Measurements from ENCODE around the gene FAM228B.
"Not testable (repeated sequence)": the region's sequence is repeated elsewhere in the genome, so short reads cannot be mapped to it uniquely, and the experiment has no call there.

Gene FAM228B

DNA sequence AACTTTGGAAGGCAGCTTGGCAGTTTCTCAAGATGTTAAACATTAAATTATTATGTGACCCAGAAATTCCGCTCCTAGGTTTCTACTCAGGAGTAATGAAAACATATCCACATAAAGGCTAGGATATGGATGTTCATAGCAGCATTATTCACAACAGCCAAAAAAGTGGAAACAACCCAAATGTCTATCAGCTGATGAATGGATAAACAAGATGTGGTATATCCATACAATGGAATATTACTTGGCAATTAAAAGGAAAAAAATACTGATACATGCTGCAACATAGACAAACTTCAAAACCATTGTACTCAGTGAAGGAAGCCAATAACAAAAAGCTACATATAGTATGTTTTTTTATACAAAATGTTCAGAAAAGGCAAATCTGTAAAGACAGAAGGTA lies 39.2 kb downstream of the FAM228B start:
- DNase-seq = no peak

DNA sequence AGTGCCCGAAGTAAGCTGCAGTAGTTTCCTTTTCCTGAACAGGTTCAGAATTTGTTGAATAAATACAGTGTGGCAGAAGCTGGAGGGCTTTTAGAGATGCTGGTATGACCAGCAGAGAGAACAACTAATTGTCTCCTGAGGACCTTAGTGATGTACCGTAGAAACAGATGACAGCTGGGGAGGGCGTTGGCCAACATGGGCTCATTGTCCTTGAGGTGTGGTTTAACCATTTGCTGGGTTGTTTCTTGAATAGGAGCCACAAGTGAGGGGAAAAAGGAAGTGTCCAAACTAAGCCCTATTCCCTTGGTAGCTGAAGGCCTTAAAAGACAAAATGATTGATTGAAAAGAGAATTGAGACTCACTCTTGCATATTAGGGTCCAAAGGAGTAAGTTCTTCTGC lies 39.9 kb downstream of the FAM228B start:
- DNase-seq = no peak

DNA sequence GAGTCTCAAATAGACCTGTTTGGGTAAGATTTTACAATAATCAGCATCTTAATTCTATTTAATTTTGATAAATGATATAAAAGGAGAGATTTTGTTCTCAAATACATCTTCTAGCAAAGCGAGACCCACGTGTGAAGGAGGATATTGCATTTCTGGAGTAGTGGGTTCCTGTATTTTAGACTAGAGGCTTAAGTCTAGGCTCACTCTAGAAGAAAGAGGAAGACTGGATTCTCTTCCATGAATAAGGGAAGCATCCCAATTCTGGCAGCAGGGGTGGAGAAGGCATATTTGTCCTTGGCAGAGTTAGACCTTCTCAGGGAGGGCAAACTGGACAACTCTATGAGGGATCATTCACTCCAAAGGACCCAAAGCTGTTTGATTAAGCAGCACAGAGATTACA lies 40.3 kb downstream of the FAM228B start:
- no peak for DNase-seq

DNA sequence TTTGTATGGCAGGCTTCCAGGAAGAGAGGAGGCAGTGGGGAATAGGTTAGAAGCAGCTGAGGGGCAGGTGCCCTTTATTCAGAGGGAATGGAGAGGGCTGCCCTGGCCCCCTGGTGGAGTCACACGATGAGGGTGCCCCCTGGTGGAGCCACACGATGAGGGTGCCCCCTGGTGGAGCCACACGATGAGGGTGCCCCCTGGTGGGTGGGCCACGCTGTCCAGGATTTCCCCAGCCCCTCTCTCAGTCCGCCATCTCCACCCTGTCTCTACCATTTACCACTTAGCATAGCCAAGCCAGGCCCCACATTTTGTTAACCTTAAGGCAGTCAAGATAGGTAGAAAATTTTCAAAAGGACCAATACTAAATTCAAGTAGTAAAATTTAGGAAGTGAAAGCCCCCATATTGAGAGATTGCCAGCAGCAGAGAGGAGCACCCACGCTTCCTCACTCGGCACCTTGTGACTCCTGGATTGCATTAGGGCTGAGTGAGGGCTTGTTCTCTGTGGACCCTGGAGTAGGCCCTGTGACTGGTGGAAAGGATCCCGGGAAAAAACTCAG lies 41.2 kb downstream of the FAM228B start:
- no peak for DNase-seq

DNA sequence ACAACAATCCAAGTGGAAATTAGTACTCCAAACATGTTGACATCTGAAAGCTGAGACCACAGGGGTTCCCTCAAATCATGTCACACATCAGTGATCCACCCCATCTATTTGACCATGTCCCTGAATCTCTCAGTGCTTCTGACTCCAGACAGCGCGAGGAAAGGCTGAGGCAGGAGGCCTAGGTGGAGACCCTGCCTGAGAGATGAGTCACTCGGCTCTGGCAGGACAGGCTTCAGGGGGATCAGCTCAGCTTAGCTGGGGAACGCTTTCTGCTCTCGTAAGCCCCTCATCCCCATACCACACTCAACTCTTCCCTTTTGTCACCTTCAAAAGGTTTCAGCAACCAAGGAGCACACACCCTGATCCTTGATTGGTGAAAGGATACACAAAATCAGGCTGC lies 45.8 kb downstream of the FAM228B start:
- DNase-seq = no peak

DNA sequence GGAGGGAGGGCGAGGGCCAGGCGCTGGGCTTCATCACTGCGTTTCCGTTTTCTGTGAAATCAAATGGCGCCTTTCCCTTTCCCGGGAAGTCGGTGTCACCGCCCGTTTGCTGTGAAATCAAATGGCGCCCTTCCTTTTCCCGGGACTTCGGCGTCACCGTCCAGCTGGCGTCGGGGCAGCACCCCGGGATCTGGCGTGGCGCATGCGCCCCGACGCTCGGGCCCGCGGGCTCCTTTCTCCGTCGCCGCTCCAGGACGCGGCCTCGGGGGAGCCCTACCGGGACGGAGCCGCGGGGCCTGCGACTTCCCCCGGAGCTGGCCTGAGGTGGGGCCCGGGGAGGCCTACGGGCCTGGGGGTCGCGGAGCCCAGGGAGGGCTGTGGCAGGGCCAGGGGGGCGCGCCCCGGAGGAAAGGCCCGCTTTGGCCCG lies 51.6 kb downstream of the FAM228B start, which contains the start of gene FAM228A:
Gene FAM228A, plus strand, starts transcription at position 203 of the 427 bp plus-strand sequence. CDS start 428 bp downstream, outside the sequence.
- no peak for DNase-seq

DNA sequence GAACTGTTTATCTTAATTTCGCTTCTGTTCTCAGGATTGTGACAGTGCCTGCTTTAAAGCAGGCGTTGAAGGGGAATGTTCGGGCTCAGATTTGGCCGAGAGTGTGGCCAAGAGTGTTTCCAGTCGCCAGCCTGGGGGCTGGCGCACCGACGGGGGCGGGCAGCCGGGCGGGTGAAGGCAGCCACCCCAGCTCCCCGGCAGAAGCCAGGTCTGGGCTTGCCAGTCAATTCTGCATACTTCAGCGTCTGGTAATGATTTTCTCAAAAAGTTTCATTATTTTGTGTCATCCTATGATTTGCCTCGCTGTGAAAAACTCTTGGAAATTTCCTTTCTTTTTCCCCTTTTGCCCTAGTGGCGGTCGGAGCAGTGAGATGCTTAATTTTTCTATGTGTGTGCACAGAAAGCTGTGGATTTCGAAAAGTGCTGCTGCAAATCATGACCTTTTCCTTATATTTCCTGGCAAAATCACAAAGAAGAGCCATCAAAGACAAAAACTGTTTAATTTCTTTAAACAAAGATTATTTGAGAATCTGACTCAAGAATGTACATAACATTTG lies 52.4 kb downstream of the FAM228B start:
- no peak for DNase-seq

DNA sequence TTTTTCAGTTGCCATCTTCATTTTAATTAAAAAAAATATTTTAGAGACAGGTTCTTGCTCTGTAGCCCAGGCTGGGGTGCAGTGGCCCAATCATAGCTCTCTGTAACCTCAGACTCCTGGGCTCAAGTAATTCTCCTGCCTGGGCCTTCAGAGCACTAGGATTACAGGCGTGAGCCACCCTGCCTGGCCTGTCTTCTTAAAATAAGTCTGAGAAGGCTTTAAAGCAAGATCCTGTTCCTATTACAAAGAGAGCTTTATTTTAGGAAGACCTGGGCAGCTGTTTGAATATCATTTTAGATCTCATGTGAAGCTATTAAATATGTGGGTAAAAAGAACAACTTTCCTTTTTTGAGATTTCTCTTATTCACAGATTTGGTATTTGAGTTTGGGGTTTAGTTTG lies 53.1 kb downstream of the FAM228B start:
- DNase-seq = no peak

DNA sequence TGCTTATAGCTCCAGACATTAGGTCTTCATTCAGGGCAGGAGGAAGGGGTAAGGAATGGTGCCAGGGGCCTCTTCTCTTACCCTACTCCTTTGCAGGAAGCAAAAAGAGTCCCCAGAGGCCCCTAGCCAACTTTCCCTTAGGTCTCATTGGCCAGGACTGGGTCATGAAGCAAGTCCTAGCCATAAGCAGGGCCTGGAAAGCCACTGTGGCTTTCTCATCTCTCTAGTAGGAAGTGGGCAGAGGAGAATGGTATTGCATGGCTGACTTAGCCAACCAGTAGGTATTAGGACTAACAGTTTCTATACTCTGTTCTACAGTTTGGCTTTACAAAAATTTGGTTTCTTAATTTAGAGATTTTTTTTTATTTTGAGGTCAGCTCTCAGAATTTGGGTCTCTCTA lies 56.4 kb downstream of the FAM228B start:
- no peak for DNase-seq

DNA sequence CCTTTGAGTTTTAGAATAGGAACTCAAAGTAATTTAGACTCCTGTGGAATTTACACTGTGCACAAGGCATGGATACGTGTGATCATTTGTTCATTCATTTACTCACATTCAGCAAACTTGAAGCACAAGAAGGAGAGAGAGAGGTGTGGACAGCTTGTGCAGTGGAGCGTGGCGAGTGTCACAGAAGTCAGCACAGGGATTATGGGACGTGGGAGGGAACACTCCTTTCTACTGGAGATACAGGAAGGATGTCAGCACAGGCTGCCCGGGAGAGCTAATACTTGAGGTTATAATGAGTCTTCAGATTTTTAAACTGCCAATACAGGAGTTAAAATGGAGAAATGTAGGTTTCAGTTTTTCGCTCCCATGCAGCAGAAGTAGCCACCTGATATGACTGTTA lies 58.6 kb downstream of the FAM228B start:
- DNase-seq = peak; percentile 18

DNA sequence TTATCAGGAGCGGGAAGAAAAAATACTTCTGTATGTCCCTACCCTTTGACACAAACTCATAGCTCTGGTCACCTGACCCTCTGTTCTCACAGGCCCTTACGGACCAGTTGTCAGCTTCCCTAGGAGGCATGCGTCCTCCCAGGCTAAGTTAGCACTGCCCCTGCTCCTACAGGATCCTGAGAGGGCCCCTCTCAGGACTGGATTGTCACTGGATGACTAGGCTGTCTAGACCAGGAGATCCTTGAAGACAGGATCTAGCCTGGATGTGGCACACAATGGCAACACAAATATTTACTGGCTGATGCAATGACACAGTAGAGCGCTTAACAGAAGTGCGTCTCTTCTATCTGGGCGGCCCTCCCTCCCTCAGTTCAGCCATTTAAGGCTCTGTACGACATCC lies 59.2 kb downstream of the FAM228B start:
- DNase-seq = no peak

DNA sequence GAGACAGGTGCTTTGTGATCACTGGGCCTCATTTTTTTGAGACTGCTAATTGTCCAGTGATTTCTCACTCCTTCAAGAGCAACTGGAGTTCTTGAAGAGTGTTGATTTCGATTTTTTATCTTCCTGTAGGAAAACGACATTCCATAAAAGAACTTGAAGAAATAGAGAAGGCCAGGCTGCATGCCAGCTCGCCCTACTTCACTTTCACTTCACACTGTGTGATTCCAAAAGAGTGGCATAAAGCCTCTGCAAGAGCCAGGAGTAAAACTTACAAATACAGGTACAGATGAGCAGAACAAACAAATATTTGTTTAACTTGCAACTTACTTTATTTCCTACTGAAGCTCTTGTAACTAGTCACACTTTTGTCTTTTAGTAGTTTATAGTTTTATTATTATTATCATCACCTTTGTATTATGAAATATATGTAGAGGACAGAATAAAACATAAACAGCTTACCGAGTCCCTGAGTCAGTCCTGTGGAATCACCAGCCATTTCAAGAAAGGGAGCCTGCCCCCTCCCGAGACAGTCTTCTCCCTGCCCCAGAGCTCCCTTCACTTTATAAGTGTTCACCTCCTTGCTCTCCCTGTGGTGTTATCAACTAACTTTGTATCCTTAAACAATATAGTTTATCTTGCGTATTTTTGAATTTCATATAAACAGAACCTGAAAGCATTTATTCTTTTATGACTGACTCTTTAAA lies 60.2 kb downstream of the FAM228B start:
- no peak for DNase-seq

DNA sequence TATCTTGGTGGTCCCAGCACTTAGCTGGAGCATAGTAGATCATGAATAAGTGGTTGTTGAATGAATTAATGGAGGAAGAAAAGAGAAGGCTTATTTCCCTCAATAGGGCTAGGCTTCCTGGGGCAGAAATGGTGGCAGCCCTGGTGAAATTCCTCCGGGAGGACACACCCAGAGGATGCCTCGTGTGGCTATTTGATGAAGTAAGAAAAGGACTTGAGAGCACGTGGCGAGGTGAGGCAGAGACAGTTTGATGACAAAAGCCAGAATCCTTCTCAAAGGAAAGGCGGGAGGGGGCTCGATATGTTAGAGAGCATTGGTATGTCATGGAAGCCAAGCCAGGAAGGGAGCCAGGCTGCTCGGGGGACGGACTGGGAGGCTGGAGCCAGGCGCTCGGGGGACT lies 66.3 kb downstream of the FAM228B start:
- no peak for DNase-seq

DNA sequence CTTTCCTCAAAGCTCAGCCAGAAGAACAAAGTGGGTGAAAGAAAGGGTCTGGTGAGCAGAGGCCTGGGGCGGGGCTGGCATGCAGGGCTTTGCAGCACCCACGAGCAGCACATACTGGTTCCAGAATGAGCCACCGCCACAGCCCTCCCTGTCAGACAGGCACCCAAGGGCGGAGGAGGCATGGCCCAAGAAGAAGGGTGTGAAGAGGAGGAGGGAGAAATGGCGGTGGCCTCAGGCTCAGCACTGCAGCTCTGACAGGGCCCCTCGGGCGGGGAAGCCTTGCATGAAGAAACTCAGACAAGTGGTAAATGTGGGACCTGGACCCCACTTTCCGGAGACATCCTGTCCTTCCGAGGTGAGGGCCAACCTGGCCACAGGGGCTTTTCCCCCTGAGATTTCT lies 67.2 kb downstream of the FAM228B start:
- no peak for DNase-seq

DNA sequence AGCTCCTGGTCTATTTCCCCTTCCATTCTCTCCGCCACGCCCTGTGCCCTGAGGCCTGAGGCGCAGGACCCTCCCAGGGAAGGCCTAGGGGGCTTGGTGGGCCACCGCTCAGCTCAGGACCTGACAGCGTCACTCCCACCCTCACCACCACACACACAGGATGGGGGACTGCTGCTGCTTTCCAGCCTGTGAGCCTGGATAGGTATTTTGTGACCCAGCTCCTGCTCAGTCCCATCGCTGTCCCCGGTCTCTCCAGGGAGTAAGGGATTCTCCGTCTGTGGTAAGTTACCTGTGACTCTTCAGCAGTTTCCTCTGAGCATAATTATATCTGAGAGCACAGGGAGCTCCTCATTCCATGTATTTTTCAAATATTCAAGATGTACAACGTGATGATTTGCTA lies 67.9 kb downstream of the FAM228B start:
- DNase-seq = no peak

DNA sequence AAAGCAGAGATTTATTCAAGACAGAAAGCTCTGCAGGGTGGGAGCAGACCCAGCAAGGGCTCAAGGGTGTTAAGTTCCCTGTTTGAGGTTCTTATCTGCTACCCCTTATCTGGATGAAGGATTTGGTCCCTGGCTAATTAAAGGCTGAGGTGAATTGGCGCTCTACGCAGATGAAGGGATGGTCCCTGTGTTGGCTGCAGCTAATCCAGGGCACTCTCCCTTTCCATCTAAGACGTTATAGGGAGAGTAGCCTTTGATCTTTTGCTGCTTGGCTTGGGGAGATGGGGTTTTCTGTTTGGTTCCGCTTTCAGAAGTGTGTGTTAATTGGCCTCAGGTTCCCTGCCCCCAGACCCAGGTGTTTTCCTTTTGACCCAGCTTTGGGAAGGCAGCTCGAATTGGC lies 68.6 kb downstream of the FAM228B start:
- no peak for DNase-seq

DNA sequence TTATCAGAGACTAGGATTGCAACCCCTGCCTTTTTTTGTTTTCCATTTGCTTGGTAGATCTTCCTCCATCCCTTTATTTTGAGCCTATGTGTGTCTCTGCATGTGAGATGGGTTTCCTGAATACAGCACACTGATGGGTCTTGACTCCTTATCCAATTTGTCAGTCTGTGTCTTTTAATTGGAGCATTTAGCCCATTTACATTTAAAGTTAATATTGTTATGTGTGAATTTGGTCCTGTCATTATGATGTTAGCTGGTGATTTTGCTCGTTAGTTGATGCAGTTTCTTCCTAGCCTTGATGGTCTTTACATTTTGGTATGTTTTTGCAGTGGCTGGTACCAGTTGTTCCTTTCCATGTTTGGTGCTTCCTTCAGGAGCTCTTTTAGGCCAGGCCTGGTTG lies 73.9 kb downstream of the FAM228B start:
- not testable (repeated sequence) for DNase-seq

DNA sequence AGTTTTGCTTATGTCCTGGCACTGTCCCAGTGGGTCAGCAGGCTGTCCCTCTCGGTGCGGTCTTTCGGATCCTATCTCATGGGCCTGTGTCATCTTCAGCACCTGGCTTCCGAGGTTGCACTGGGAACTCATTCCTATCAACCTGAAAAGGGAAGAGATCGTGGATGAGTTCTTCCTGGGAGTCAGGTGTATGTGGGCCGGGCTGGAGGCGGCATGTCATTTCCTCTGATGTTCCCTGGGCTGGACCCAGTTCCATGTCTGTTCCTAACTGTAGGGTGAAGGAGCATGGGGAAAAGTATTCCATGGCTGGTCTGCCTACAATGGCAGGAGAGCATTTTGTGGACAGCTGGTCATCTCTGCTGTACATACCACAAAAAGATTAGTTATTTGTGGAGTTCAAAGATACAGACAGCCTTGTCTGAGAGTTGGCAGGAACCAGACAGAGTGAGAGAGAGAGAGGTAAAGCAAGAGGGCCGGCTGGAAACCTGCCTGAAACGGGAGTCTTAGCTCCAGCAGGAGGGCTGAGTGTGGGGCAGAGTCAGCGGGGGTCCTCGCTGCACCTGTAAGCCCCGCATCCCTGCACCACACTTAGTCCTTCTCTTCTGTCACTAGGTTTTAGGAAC lies 76.8 kb downstream of the FAM228B start:
- DNase-seq = no peak

DNA sequence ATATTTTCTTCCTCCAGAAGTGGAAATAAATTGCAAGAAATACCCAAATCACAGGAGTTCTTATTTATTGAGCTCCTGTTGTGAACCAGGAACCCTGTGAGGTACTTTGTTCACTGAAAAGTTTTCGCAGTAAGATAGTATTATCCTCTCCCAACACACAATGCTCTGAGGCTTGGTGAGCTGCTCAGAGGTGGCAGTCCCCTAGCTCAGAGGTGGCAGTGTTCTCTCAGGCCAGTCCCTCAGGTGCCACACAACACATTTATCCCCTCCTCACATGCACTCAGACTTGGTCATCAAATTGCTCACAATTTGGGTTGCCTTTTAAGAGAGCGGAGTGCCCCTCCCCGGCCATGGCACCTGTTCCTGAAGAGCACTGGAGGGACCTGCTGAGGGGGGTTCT lies 77.5 kb downstream of the FAM228B start:
- no peak for DNase-seq

DNA sequence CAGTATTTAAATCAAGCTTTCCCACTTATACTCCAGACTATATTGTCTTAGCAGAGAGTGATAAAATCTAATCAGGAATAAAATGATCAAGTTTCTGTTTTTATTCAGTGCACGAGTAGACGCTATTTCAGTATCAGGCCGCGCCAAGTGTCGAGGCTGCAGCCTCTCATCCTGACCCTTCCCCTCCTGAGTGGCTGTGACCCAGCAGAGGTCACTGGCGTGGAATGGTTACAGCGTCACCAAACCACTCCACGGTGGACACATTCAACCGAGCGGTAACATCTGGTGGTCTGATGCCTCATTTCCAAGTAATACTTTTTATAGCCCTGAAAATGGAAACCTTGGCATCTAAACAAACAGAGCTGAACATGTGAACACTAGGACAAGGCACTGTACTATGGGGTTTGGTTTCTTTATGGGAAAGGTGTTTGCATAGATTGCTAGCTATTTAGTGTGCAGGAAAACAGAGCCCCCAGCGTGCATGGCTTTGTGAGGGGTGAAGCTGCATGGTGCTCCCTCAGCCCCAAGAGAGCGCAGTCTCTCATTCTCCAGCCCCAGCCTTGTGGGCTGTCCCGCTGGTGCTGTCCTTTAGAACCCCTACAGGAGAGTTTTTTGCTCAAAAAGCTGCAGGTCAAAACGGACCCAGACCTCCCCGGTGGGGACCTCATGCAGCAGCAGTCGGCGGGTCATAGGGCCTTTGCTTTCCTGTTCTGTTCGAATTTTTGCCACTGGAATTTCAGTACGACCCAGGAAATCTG lies 79.9 kb downstream of the FAM228B start:
- no peak for DNase-seq

DNA sequence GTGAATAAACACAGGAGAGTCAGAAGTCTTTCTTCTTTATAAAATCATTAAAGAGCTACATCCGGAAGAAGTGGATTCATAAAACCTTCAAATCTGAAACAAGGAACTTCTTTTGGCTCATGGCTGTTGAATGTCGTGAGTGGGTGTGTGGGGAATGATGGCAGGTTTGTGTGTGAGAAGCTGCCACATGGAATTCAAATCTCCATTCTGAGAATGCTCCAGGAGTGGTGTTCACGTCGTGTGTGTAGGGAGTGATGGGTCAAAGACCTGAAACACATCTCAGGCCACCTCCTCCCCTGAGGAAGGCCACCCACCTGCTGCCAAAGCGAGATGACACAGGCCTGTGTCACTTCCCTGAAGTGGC lies 80.5 kb downstream of the FAM228B start:
- no peak for DNase-seq

DNA sequence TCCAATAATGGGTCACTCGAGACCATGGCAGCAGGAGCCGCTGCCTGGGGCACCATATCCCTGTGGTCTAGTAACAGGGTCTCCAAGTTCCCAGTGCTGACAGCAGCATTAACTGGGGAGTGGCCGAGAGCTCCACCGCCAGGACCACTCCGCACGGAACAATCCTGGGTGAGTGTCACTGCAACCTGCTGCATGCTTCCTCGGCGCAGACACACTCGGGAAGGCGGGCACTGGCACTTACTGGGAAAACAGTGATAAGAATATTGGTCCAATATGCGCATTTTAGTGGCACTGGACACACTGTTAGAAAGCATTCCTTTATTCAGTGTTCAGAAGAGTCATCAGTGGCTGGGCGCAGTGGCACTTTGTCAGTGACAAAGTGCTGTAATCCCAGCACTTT lies 81.2 kb downstream of the FAM228B start:
- DNase-seq = no peak

DNA sequence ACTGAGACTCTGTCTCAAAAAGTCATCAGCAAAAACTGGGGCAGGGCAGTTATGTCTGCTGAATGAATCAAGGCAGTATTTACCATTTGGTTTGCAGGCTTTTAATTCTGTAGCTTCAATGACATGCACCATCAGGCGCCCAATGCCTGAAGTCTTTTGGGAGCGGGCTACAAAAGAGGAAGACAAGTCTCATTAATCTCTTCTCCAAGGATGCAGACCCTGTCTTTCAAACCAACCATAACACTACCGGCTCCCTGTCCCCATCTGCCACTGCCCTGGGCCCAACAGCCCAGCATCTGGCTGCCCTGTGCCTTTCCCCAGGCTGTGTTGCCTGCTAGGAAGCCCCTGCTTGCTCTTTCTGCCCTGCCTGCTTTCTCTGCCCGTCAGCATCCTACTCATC lies 81.9 kb downstream of the FAM228B start:
- DNase-seq = no peak

DNA sequence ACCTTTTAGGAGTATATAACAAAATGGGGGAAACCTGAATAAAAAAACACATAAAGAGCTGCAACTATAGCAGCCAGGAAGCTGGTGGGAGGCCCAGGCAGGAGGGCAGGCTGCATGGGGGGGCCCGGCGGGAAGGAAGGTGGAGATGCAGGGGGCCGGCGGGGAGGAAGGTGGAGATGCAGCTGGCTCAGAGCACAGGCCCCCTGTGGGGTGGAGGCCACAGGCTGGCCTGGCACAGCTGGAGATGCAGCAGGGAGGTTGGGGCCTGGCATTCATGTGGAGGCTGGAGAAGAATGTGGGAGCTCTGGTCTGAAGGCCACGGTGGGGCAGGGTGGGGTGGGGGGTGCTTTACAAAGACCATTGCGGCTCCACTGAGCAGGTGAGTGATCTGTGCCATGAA lies 83.0 kb downstream of the FAM228B start:
- no peak for DNase-seq
